ENCODE measurements around the gene PRRC1. TPM values are rescaled to one million over a fixed set of nuclear protein-coding genes. Genes with fewer than 3 reads are reported as not detected.
A peak's percentile ranks its signal among the peaks of the same experiment; 100 is the strongest.

PRRC1 gene
- total RNA-seq (10 to 100 TPM; 56.8 to 88.1 TPM), polyA plus RNA-seq (10 to 100 TPM; 22.9 to 25.0 TPM)
- long read RNA-seq, donor 1, full-length matches to known transcripts, result 7 of 27 reads
- long read RNA-seq, donor 1, partial matches to known transcripts, result 20 of 27 reads
- long read RNA-seq, donor 1, other reads (novel, unspliced or antisense), result 0 of 27 reads
- long read RNA-seq, donor 2, full-length matches to known transcripts, result 7 of 7 reads
- long read RNA-seq, donor 2, partial matches to known transcripts, result 0 of 7 reads
- long read RNA-seq, donor 2, other reads (novel, unspliced or antisense), result 0 of 7 reads
- long read RNA-seq, donor 3, full-length matches to known transcripts, result 10 of 15 reads
- long read RNA-seq, donor 3, partial matches to known transcripts, result 5 of 15 reads
- long read RNA-seq, donor 3, other reads (novel, unspliced or antisense), result 0 of 15 reads
- long read RNA-seq, donor 4, full-length matches to known transcripts, result 2 of 10 reads
- long read RNA-seq, donor 4, partial matches to known transcripts, result 8 of 10 reads
- long read RNA-seq, donor 4, other reads (novel, unspliced or antisense), result 0 of 10 reads
- long read RNA-seq, donor 5, full-length matches to known transcripts, result 19 of 80 reads
- long read RNA-seq, donor 5, partial matches to known transcripts, result 61 of 80 reads
- long read RNA-seq, donor 5, other reads (novel, unspliced or antisense), result 0 of 80 reads

GRCh38 chr5:127517480-127518318, at the start of gene PRRC1:
TSS of gene PRRC1 (plus strand) at chr5:127517640. CDS start at chr5:127523480, 5,840 bp downstream.
- Histone ChIP-seq H3K27ac (ENCODE audit: low read depth in 1 of 2, low read length in 1 of 2) (peak within 1 kb of the TSS; percentile 71 to 98), H3K4me1 (ENCODE audit: control insufficient read depth in 5 of 5, insufficient read depth in 5 of 5, low read length in 5 of 5) (peaks cover 0 to 12% (median 7%) of the 10 kb centered on the region in 5 donors), H3K36me3 (ENCODE audit: control insufficient read depth in 4 of 4, insufficient read depth in 4 of 4, low read length in 4 of 4) (peaks cover 0 to 11% (median 4%) of the 10 kb centered on the region in 4 donors), H3K9me3 (ENCODE audit: control insufficient read depth in 4 of 4, insufficient read depth in 3 of 4, low read length in 3 of 4) (peaks cover 0 to 4% (median 0%) of the 10 kb centered on the region in 4 donors), H3K4me3 (peak within 1 kb of the TSS; percentile 100), H3K27me3 (ENCODE audit: control insufficient read depth in 3 of 3, insufficient read depth in 3 of 3, low read length in 2 of 3) (no peaks in the 10 kb centered on the region), H3K9ac (ENCODE audit: insufficient read depth in 1 of 2, low read length in 2 of 2) (peak within 1 kb of the TSS; percentile 81 to 89)
- DNase-seq, result peak; percentile 82 to 90 (median 87)
- 0 to 1% methylated on average over 63 to 80 of the region's 80 CpGs for WGBS, 2 donors
- no peak for TF ChIP-seq CTCF (IDR thresholded peaks at IDR 0.05; ENCODE audit: control extremely low read depth, extremely low read depth)
- ATAC-seq (ENCODE audit: insufficient read depth, low FRiP score), result peak; percentile 95

GRCh38 chr5:127471211-127471610, 46.2 kb upstream of the PRRC1 start:
- H3K27me3 ChIP-seq (ENCODE audit: control insufficient read depth in 3 of 3, insufficient read depth in 3 of 3, low read length in 2 of 3), result no peaks in the 10 kb centered on the region
- H3K36me3 ChIP-seq (ENCODE audit: control insufficient read depth in 4 of 4, insufficient read depth in 4 of 4, low read length in 4 of 4), result no peaks in the 10 kb centered on the region
- no peak overlapping the region for H3K4me3 ChIP-seq
- whole genome bisulfite sequencing, 2 donors, result 27 to 38% methylated on average over 2 of the region's 2 CpGs
- no peak for TF ChIP-seq CTCF (IDR thresholded peaks at IDR 0.05; ENCODE audit: control extremely low read depth, extremely low read depth)
- H3K9me3 ChIP-seq (ENCODE audit: control insufficient read depth in 4 of 4, insufficient read depth in 3 of 4, low read length in 3 of 4), result no peaks in the 10 kb centered on the region
- no peak for ATAC-seq (ENCODE audit: insufficient read depth, low FRiP score)
- no peak overlapping the region for H3K27ac ChIP-seq (ENCODE audit: low read depth in 1 of 2, low read length in 1 of 2)
- no peaks in the 10 kb centered on the region for H3K4me1 ChIP-seq (ENCODE audit: control insufficient read depth in 5 of 5, insufficient read depth in 5 of 5, low read length in 5 of 5)
- no peak overlapping the region for H3K9ac ChIP-seq (ENCODE audit: insufficient read depth in 1 of 2, low read length in 2 of 2)
- DNase-seq, result no peak

DNA sequence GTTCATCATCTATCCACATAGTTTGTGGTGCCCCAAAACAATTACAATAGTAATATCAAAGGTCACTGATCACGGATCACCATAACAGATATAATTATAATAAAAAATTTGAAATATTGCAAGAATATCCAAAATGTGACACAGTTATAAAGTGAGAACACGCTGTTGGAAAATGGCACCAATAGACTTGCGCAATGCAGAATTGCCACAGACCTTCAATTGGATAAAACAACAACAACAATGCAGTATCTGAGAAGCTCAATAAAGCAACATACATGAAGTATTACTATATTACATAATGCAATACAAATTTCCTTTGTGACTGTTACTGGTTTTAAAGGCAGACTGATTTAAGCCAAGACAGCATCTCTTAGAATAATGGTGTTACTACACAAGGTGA, 44.7 kb upstream of the PRRC1 start:
- Histone ChIP-seq H3K4me3 (no peak overlapping the region), H3K9me3 (ENCODE audit: control insufficient read depth in 4 of 4, insufficient read depth in 3 of 4, low read length in 3 of 4) (no peaks in the 10 kb centered on the region), H3K27ac (ENCODE audit: low read depth in 1 of 2, low read length in 1 of 2) (no peak overlapping the region), H3K9ac (ENCODE audit: insufficient read depth in 1 of 2, low read length in 2 of 2) (no peak overlapping the region), H3K27me3 (ENCODE audit: control insufficient read depth in 3 of 3, insufficient read depth in 3 of 3, low read length in 2 of 3) (no peaks in the 10 kb centered on the region), H3K4me1 (ENCODE audit: control insufficient read depth in 5 of 5, insufficient read depth in 5 of 5, low read length in 5 of 5) (no peaks in the 10 kb centered on the region), H3K36me3 (ENCODE audit: control insufficient read depth in 4 of 4, insufficient read depth in 4 of 4, low read length in 4 of 4) (no peaks in the 10 kb centered on the region)
- WGBS, 2 donors, result 94 to 97% methylated on average over 3 of the region's 3 CpGs
- no peak for TF ChIP-seq CTCF (IDR thresholded peaks at IDR 0.05; ENCODE audit: control extremely low read depth, extremely low read depth)
- no peak for DNase-seq
- ATAC-seq (ENCODE audit: insufficient read depth, low FRiP score), result no peak
